ENCODE data around the gene MRAP. TPM values are rescaled to one million over a fixed set of nuclear protein-coding genes. Genes with fewer than 3 reads are reported as not detected.

The MRAP gene
- total and polyA plus RNA-seq, 8 donors, result 0.30 to 0.55 TPM; not detected in 6

DNA sequence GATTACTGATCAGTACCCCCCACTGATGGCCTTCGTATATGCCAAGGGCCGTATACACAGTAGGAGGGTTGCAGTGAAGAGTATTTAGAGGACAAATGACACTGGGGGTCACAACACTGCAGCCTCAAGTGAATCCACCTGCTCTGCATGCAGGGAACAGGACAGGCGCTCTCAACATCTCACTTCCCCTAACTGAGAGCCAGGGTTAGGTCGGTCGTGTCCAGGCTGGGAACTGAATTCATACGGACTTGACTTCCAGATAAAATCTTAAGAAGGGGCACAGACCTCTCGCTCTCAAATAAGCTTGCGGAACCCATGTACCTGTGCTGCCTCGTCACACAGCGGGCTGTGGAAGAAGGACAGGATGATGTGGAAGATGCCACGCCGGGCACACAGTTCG lies 22.8 kb downstream of the MRAP start:
- 86 to 97% (median 96%) methylated on average over 9 to 13 of the region's 13 CpGs for WGBS, 5 donors
- Histone ChIP-seq H3K4me1 (no peaks in the 10 kb centered on the region), H3K4me3 (no peak overlapping the region), H3K9me3 (no peaks in the 10 kb centered on the region), H3K27ac (no peak overlapping the region), H3K36me3 (peaks cover 69 to 100% (median 100%) of the 10 kb centered on the region in 4 donors), H3K27me3 (no peaks in the 10 kb centered on the region)
- DNase-seq, result no peak
- TF ChIP-seq POLR2AphosphoS5 (IDR thresholded peaks at IDR 0.05) (no peak), EP300 (IDR thresholded peaks at IDR 0.05) (no peak), POLR2A (IDR thresholded peaks at IDR 0.05) (no peak), CTCF (IDR thresholded peaks at IDR 0.05) (no peak)
- intact Hi-C loops (cut with DNase I; ENCODE audit: low total_unique reads), result no loop called here

GRCh38 chr21:32322103-32322502 lies 23.4 kb downstream of the MRAP start:
- no peak for DNase-seq
- peaks cover 63 to 100% (median 96%) of the 10 kb centered on the region in 4 donors for H3K36me3 ChIP-seq
- TF ChIP-seq POLR2AphosphoS5 (IDR thresholded peaks at IDR 0.05), result no peak
- TF ChIP-seq CTCF (IDR thresholded peaks at IDR 0.05), result no peak
- no peak for TF ChIP-seq EP300 (IDR thresholded peaks at IDR 0.05)
- no peak for TF ChIP-seq POLR2A (IDR thresholded peaks at IDR 0.05)
- H3K4me1 ChIP-seq, result no peaks in the 10 kb centered on the region
- no peaks in the 10 kb centered on the region for H3K27me3 ChIP-seq
- H3K4me3 ChIP-seq, result no peak overlapping the region
- intact Hi-C loops (cut with DNase I; ENCODE audit: low total_unique reads), result no loop called here
- H3K9me3 ChIP-seq, result no peaks in the 10 kb centered on the region
- no peak overlapping the region for H3K27ac ChIP-seq
- 91 to 93% (median 92%) methylated on average over 11 to 12 of the region's 12 CpGs for WGBS, 5 donors

- no peaks in the 10 kb centered on the region for H3K27me3 ChIP-seq
- H3K36me3 ChIP-seq, result peaks cover 57 to 97% (median 91%) of the 10 kb centered on the region in 4 donors
- H3K4me1 ChIP-seq, result peaks cover 0 to 2% (median under 1%) of the 10 kb centered on the region in 4 donors
- H3K4me3 ChIP-seq, result no peak overlapping the region
- no peaks in the 10 kb centered on the region for H3K9me3 ChIP-seq
- no peak for DNase-seq
- intact Hi-C loops (cut with DNase I; ENCODE audit: low total_unique reads), result no loop called here
- 86 to 92% (median 90%) methylated on average over 8 to 10 of the region's 10 CpGs for WGBS, 5 donors
- no peak for TF ChIP-seq POLR2AphosphoS5 (IDR thresholded peaks at IDR 0.05)
- TF ChIP-seq CTCF (IDR thresholded peaks at IDR 0.05), result no peak
- TF ChIP-seq POLR2A (IDR thresholded peaks at IDR 0.05), result no peak
- TF ChIP-seq EP300 (IDR thresholded peaks at IDR 0.05), result no peak
- H3K27ac ChIP-seq, result no peak overlapping the region
These were observed 24.0 kb downstream of the MRAP start for GRCh38 chr21:32322676-32323075.

DNA sequence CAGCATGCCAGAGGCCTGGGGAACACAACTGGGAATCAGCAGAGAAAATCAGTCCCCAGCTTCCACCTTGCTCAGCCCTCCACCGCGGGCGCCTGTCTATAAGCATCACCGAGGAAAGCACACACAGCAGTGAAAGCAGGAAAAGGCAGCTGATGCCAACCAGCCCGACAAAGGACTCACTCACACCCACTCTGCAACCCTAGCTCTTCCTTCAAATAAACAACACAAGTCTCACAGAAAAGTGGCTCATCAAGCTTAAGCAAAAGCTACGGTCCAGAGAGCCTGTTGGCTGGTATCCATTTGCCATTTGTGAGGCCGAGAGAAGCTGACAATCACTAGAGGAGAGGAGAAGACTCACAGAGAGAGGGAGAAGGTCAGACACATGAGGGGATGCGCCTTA lies 27.1 kb downstream of the MRAP start:
- intact Hi-C loops (cut with DNase I; ENCODE audit: low total_unique reads), result no loop called here
- DNase-seq, result no peak
- no peaks in the 10 kb centered on the region for H3K9me3 ChIP-seq
- H3K27me3 ChIP-seq, result no peaks in the 10 kb centered on the region
- H3K4me1 ChIP-seq, result peaks cover 0 to 24% (median 11%) of the 10 kb centered on the region in 4 donors
- H3K27ac ChIP-seq, result no peak overlapping the region
- peaks cover 40 to 86% (median 75%) of the 10 kb centered on the region in 4 donors for H3K36me3 ChIP-seq
- H3K4me3 ChIP-seq, result no peak overlapping the region
- 85 to 94% (median 91%) methylated on average over 8 of the region's 8 CpGs for WGBS, 5 donors
- no peak for TF ChIP-seq EP300 (IDR thresholded peaks at IDR 0.05)
- no peak for TF ChIP-seq CTCF (IDR thresholded peaks at IDR 0.05)
- TF ChIP-seq POLR2AphosphoS5 (IDR thresholded peaks at IDR 0.05), result no peak
- TF ChIP-seq POLR2A (IDR thresholded peaks at IDR 0.05), result no peak

All from stomach (tissue), 9 donors.